ENCODE results near the gene JOSD2. TPM values are rescaled to one million over a fixed set of nuclear protein-coding genes. Genes with fewer than 3 reads are reported as not detected.

JOSD2 gene
- total RNA-seq, 1 experiment from 2014 or later = 27.9 TPM

GRCh38 chr19:50512999-50513745, 2.2 kb upstream of the JOSD2 start:
- no peaks in the 10 kb centered on the region for H3K36me3 ChIP-seq (ENCODE audit: control insufficient read depth, insufficient read depth, low read length)
- H3K27ac Mint-ChIP-seq (ENCODE audit: unreplicated experiment) = no peak overlapping the region
- ChIA-PET POLR2A (no interaction called here), CTCF (no interaction called here)
- intact Hi-C loops (cut with micrococcal nuclease; ENCODE audit: unreplicated experiment) = no loop called here
- peaks cover 7% of the 10 kb centered on the region for H3K4me1 Mint-ChIP-seq (ENCODE audit: low read depth, unreplicated experiment)
- H3K9me3 ChIP-seq = no peaks in the 10 kb centered on the region
- no peak for DNase-seq
- H3K36me3 Mint-ChIP-seq (ENCODE audit: insufficient read depth, unreplicated experiment) = peaks cover 12% of the 10 kb centered on the region
- H3K4me1 ChIP-seq = peaks cover 4% of the 10 kb centered on the region; the same call in 1 of the 2 replicates
- TF ChIP-seq CTCF (IDR thresholded peaks at IDR 0.05; ENCODE audit: insufficient read depth in 1 of 2, low read depth in 1 of 2, low read length in 1 of 2, severe bottlenecking in 1 of 2, unreplicated experiment in 1 of 2) = no peak
- H3K4me3 ChIP-seq (ENCODE audit: low read depth, low read length) = no peak overlapping the region
- no peaks in the 10 kb centered on the region for H3K27me3 ChIP-seq (replicated peaks; ENCODE audit: control insufficient read depth, insufficient read depth, low read length)
- H3K4me3 Mint-ChIP-seq (ENCODE audit: unreplicated experiment) = no peak overlapping the region
- H3K27me3 Mint-ChIP-seq (ENCODE audit: insufficient read depth, unreplicated experiment) = no peaks in the 10 kb centered on the region
- no TSS peak for BruUV-seq (replicated peaks)
- H3K9me3 Mint-ChIP-seq (ENCODE audit: unreplicated experiment) = no peaks in the 10 kb centered on the region

GRCh38 chr19:50512112-50512998, 1.4 kb upstream of the JOSD2 start:
- peak overlapping the region; percentile 58 for H3K4me3 ChIP-seq (ENCODE audit: low read depth, low read length)
- peaks cover 4% of the 10 kb centered on the region; the same call in 1 of the 2 replicates for H3K4me1 ChIP-seq
- no peak for DNase-seq
- BruUV-seq (replicated peaks) = no TSS peak
- no peaks in the 10 kb centered on the region for H3K36me3 ChIP-seq (ENCODE audit: control insufficient read depth, insufficient read depth, low read length)
- peak overlapping the region; percentile 76 for H3K4me3 Mint-ChIP-seq (ENCODE audit: unreplicated experiment)
- intact Hi-C loops (cut with micrococcal nuclease; ENCODE audit: unreplicated experiment) = no loop called here
- H3K4me1 Mint-ChIP-seq (ENCODE audit: low read depth, unreplicated experiment) = peaks cover 7% of the 10 kb centered on the region
- ChIA-PET CTCF (interaction anchor here (0.5 to 1.8 kb wide), 4 partner anchors 8 to 212 kb away, joined by 3 to 7 read pairs (median 4); no protein-coding TSS in a partner anchor), POLR2A (interaction anchor here (0.6 kb wide), 1 partner anchor 116 kb away, joined by 3 read pairs; no protein-coding TSS in a partner anchor)
- TF ChIP-seq CTCF (IDR thresholded peaks at IDR 0.05; ENCODE audit: insufficient read depth in 1 of 2, low read depth in 1 of 2, low read length in 1 of 2, severe bottlenecking in 1 of 2, unreplicated experiment in 1 of 2) = no peak
- H3K36me3 Mint-ChIP-seq (ENCODE audit: insufficient read depth, unreplicated experiment) = peaks cover 12% of the 10 kb centered on the region
- no peaks in the 10 kb centered on the region for H3K9me3 ChIP-seq
- peak overlapping the region; percentile 89 for H3K27ac Mint-ChIP-seq (ENCODE audit: unreplicated experiment)
- H3K27me3 ChIP-seq (replicated peaks; ENCODE audit: control insufficient read depth, insufficient read depth, low read length) = no peaks in the 10 kb centered on the region
- no peaks in the 10 kb centered on the region for H3K9me3 Mint-ChIP-seq (ENCODE audit: unreplicated experiment)
- no peaks in the 10 kb centered on the region for H3K27me3 Mint-ChIP-seq (ENCODE audit: insufficient read depth, unreplicated experiment)

DNA sequence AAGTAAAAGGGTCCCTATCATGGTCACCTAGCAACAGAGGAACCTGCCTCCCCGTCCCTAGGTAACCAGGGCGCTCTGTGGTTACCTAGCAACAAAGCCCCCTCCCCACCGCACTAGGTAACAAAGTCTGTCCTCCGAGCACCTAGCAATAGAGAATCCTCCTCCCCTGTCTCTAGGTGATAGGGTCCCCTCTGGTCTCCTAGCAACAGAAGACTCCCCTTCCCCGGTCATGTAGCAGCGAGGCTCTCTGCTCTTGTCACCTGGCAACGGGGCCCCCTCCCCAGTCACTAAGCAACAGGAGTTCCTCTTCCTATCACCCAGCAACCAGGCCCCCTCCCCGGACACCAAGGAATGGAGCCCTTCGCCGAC, 307 bp downstream of the JOSD2 start:
- peak overlapping the region; percentile 76 for H3K4me3 Mint-ChIP-seq (ENCODE audit: unreplicated experiment)
- CTCF ChIA-PET = interaction anchor here (0.5 to 1.8 kb wide), 9 partner anchors 10 to 308 kb away, joined by 3 to 11 read pairs (median 6); no protein-coding TSS in a partner anchor
- peaks cover 12% of the 10 kb centered on the region for H3K36me3 Mint-ChIP-seq (ENCODE audit: insufficient read depth, unreplicated experiment)
- Histone ChIP-seq H3K36me3 (ENCODE audit: control insufficient read depth, insufficient read depth, low read length) (no peaks in the 10 kb centered on the region), H3K9me3 (no peaks in the 10 kb centered on the region), H3K27me3 (replicated peaks; ENCODE audit: control insufficient read depth, insufficient read depth, low read length) (no peaks in the 10 kb centered on the region), H3K4me1 (peaks cover 4% of the 10 kb centered on the region; the same call in 1 of the 2 replicates), H3K4me3 (ENCODE audit: low read depth, low read length) (peak overlapping the region; percentile 58)
- H3K27ac Mint-ChIP-seq (ENCODE audit: unreplicated experiment) = peak overlapping the region; percentile 89
- no peaks in the 10 kb centered on the region for H3K9me3 Mint-ChIP-seq (ENCODE audit: unreplicated experiment)
- POLR2A ChIA-PET = interaction anchor here (0.6 to 1.2 kb wide), 6 partner anchors 50 to 829 kb away, joined by 3 to 10 read pairs (median 4); partner anchors contain the start of gene KCNC3
- BruUV-seq (replicated peaks) = TSS peak; percentile 78
- H3K27me3 Mint-ChIP-seq (ENCODE audit: insufficient read depth, unreplicated experiment) = no peaks in the 10 kb centered on the region
- intact Hi-C loops (cut with micrococcal nuclease; ENCODE audit: unreplicated experiment) = loop anchor here (1.0 kb wide), 1 partner anchor 34 kb away; the partner anchor contains the start of genes EMC10 and GARIN5A
- H3K4me1 Mint-ChIP-seq (ENCODE audit: low read depth, unreplicated experiment) = peaks cover 7% of the 10 kb centered on the region
- no peak for DNase-seq
- TF ChIP-seq CTCF (IDR thresholded peaks at IDR 0.05; ENCODE audit: insufficient read depth in 1 of 2, low read depth in 1 of 2, low read length in 1 of 2, severe bottlenecking in 1 of 2, unreplicated experiment in 1 of 2) = no peak

Measured in Caco-2 (cell line).